SU-DHL-6 (cell line): ENCODE results near the gene VIPR2.

Source experiments
- H2AFZ ChIP-seq: fragments of 200-600 bp; sonication (generic); 2 replicates; pipeline ENCODE4 v1.6.1; 2014; ENCODE audit warnings: low read depth, mild to moderate bottlenecking, moderate library complexity, mixed read lengths, antibody characterized with exemption, low read length; ENCODE audit not compliant: severe bottlenecking
- H3F3A ChIP-seq: fragments of 200-600 bp; shearing (Covaris generic); 2 replicates; pipeline ENCODE4 v1.6.0; 2016; ENCODE audit warnings: antibody characterized with exemption, mild to moderate bottlenecking; ENCODE audit not compliant: insufficient read depth
- H3K27ac ChIP-seq: fragments of 200-600 bp; sonication (generic); 2 replicates; pipeline ENCODE4 v1.5.1; 2016; ENCODE audit warnings: low read depth, mild to moderate bottlenecking, low read length, moderate library complexity, mixed read lengths
- H3K27me3 ChIP-seq: fragments of 200-600 bp; sonication (generic), shearing (Covaris generic); 2 replicates; pipeline ENCODE4 v1.6.0; 2014; ENCODE audit warnings: mild to moderate bottlenecking, low read length
- H3K36me3 ChIP-seq: fragments of 200-600 bp; sonication (generic); 2 replicates; pipeline ENCODE4 v1.6.1; 2014; ENCODE audit warnings: mild to moderate bottlenecking, low read length, mixed read lengths
- H3K4me2 ChIP-seq: fragments of 300-600, 200-600 bp; shearing (Covaris generic), sonication (generic); 2 replicates; pipeline ENCODE4 v1.6.0; 2014; ENCODE audit warnings: low read length, low read depth, mild to moderate bottlenecking; ENCODE audit not compliant: poor library complexity, severe bottlenecking
- H3K4me3 ChIP-seq: fragments of 200-600 bp; sonication (generic); 2 replicates; pipeline ENCODE4 v1.5.1; 2014; ENCODE audit warnings: antibody characterized with exemption, low read length, mild to moderate bottlenecking, mixed read lengths; ENCODE audit not compliant: insufficient read depth, poor library complexity, severe bottlenecking
- H3K79me2 ChIP-seq: fragments of 200-600 bp; sonication (generic); 2 replicates; pipeline ENCODE4 v1.6.1; 2014; ENCODE audit warnings: mild to moderate bottlenecking, low read length, moderate library complexity; ENCODE audit not compliant: insufficient read depth
- H3K9ac ChIP-seq: fragments of 200-600 bp; sonication (generic); 2 replicates; pipeline ENCODE4 v1.7.0; 2014; ENCODE audit warnings: mild to moderate bottlenecking, low read length
- H3K9me2 ChIP-seq: fragments of 200-600 bp; sonication (generic); replicated peaks from 2 replicates; pipeline ENCODE4 v1.6.1; 2014; ENCODE audit warnings: low read length; ENCODE audit not compliant: insufficient read depth
- H3K9me3 ChIP-seq: fragments of 200-600 bp; sonication (generic); 2 replicates; pipeline ENCODE4 v1.6.1; 2014; ENCODE audit warnings: low read length, mixed read lengths; ENCODE audit not compliant: insufficient read depth
- H4K20me1 ChIP-seq: fragments of 200-600 bp; sonication (generic); 2 replicates; pipeline ENCODE4 v1.6.1; 2014; ENCODE audit warnings: low read depth, mild to moderate bottlenecking, antibody characterized with exemption, low read length, moderate library complexity, mixed read lengths
- EZH2phosphoT487 ChIP-seq: fragments of 200-600 bp; sonication (generic), shearing (Covaris generic); conservative IDR thresholded peaks from 2 replicates; pipeline ENCODE4 v1.6.1; 2018; ENCODE audit warnings: mild to moderate bottlenecking, antibody characterized with exemption, low read length, moderate library complexity, mixed read lengths
- TF ChIP-seq, protein P1 (sequence below): fragments of 200-600 bp; sonication (generic); IDR thresholded peaks from one replicate; pipeline ENCODE4 v1.5.1; 2017; ENCODE audit warnings: antibody characterized with exemption, mild to moderate bottlenecking, low read length, moderate library complexity; ENCODE audit not compliant: insufficient read depth, poor library complexity, severe bottlenecking

Gene VIPR2

DNA sequence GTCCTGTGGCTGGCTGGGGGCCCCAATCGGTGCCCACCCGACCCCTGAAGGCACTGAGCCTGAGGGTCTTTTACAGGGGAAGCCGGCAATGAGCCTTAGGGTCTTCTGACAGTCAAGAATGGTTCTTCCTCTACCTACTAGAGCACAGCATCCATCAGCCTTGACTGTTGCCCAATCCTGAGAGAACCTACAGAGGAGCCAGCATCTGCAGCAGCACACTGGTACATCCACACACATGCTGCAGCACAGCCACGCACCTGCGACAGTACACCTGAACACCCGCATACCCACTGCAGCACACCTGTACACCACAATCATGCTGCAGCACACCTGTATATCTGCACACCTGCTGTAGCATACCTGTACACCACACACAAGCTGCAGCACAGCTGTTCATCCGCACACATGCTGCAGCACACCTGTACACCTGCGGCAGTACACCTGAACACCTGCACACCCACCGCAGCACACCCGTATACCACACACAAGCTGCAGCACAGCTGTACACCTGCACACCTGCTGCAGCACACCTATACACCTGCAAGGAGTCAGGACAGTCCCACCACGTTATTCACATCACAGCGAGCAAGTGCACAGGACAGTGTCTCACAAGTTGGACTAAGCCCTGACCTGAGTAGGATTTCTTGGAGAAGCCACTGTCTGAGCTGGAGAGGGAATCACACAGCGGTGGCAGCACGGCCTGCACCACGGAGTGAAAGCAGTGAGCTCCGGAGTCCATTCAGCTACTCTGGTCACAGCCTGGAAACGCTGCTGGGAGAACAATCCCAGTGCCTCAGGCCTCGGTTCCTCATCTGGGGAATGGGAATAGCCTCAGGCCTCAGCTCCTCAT lies 56.4 kb downstream of the VIPR2 start:
- Histone ChIP-seq H3K36me3 (no peaks in the 10 kb centered on the region), H3K79me2 (no peaks in the 10 kb centered on the region), H3F3A (no peaks in the 10 kb centered on the region), H3K27me3 (no peaks in the 10 kb centered on the region), H4K20me1 (no peaks in the 10 kb centered on the region), H3K4me3 (no peak overlapping the region), H3K27ac (no peak overlapping the region), H3K9me2 (no peaks in the 10 kb centered on the region), H3K4me2 (no peak overlapping the region), H2AFZ (no peak overlapping the region), H3K9ac (no peak overlapping the region), H3K9me3 (no peaks in the 10 kb centered on the region)
- TF ChIP-seq EZH2phosphoT487: no peak
- TF ChIP-seq, protein P1, sequence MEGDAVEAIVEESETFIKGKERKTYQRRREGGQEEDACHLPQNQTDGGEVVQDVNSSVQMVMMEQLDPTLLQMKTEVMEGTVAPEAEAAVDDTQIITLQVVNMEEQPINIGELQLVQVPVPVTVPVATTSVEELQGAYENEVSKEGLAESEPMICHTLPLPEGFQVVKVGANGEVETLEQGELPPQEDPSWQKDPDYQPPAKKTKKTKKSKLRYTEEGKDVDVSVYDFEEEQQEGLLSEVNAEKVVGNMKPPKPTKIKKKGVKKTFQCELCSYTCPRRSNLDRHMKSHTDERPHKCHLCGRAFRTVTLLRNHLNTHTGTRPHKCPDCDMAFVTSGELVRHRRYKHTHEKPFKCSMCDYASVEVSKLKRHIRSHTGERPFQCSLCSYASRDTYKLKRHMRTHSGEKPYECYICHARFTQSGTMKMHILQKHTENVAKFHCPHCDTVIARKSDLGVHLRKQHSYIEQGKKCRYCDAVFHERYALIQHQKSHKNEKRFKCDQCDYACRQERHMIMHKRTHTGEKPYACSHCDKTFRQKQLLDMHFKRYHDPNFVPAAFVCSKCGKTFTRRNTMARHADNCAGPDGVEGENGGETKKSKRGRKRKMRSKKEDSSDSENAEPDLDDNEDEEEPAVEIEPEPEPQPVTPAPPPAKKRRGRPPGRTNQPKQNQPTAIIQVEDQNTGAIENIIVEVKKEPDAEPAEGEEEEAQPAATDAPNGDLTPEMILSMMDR: no peak

DNA sequence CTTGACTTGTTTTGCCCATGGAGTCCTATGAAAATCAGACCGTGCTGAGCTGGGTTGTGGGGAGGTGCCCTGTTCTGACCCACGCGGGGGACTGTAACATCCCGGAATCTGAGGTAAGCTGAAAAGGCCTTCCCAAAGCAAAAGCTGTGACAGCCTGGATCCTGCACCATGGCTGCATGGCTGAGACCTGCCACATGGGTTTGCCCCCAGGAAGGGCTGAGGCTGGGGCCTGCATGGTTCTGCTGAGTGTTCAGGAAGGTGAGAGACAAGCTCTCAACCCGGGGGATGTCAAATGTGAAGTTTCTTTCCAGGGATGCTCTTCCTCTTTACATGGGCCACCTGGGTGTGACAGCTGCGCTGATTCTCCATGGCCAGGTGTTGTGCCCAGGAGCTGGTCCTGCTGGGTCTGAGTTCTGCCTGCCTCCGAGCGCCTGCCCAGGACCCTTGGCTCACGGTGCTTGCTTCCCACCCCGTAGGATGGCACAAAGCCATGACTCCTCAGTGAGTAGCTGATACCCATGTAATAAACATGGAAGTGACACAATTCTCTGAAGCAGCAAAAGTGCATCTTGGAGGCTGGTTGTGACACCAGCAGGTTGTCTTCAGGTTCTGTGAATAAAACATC lies 58.3 kb downstream of the VIPR2 start:
- no peak overlapping the region for H3K4me2 ChIP-seq
- H4K20me1 ChIP-seq: no peaks in the 10 kb centered on the region
- no peak overlapping the region for H3K27ac ChIP-seq
- no peaks in the 10 kb centered on the region for H3F3A ChIP-seq
- H2AFZ ChIP-seq: no peak overlapping the region
- no peaks in the 10 kb centered on the region for H3K9me2 ChIP-seq
- H3K4me3 ChIP-seq: no peak overlapping the region
- H3K9me3 ChIP-seq: no peaks in the 10 kb centered on the region
- no peak overlapping the region for H3K9ac ChIP-seq
- H3K27me3 ChIP-seq: no peaks in the 10 kb centered on the region
- no peak for TF ChIP-seq EZH2phosphoT487
- TF ChIP-seq, protein P1: no peak
- H3K36me3 ChIP-seq: no peaks in the 10 kb centered on the region
- no peaks in the 10 kb centered on the region for H3K79me2 ChIP-seq

DNA sequence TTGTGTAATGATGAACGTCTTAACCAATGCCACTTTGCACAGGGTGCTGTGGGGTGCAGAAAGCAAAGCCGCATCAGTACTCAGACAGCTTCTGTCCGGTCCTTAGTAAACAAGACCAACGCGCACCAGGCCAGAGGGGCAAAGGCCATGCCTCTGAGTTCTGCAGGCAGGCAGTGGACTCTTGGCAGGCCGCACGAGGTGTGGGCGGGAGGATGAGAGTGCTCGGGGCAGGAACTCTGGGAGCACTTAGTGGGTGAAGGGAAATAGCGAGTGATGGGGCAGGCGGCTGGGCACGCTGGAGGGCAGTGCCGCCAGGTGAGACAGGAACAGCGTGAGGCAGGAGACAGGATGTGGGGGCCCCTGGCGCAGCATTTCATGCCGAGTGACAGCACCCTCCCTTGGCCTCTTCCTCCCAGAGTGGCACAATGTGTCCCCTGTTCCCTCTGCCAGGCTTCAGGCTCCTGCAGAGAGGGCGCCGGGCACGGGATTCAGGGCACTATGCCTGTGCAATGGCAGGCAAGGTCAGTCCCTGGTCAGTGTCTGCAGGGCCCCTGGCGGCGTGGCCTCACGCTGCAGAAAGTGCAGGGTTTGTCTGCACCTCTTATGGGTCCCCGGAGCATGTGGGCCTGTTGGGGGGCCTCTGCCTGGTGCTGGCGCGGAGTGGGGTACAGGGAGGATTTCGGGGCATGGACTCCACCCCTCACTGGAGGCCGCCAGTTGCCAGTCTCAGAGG lies 60.4 kb downstream of the VIPR2 start:
- H3K9ac ChIP-seq: no peak overlapping the region
- no peaks in the 10 kb centered on the region for H4K20me1 ChIP-seq
- TF ChIP-seq EZH2phosphoT487: no peak
- TF ChIP-seq, protein P1: no peak
- no peaks in the 10 kb centered on the region for H3K79me2 ChIP-seq
- H3K27ac ChIP-seq: no peak overlapping the region
- H3F3A ChIP-seq: no peaks in the 10 kb centered on the region
- H3K4me3 ChIP-seq: no peak overlapping the region
- no peaks in the 10 kb centered on the region for H3K9me2 ChIP-seq
- H3K27me3 ChIP-seq: no peaks in the 10 kb centered on the region
- H3K9me3 ChIP-seq: no peaks in the 10 kb centered on the region
- H2AFZ ChIP-seq: no peak overlapping the region
- no peaks in the 10 kb centered on the region for H3K36me3 ChIP-seq
- H3K4me2 ChIP-seq: no peak overlapping the region
